ELR (cell line): ENCODE results near the gene TMC4.

Source experiments
- DNase-seq: peaks from one replicate; pipeline ENCODE4 v3.0.0-alpha.2; 2015; ENCODE audit warnings: low read depth

TMC4 gene

DNA sequence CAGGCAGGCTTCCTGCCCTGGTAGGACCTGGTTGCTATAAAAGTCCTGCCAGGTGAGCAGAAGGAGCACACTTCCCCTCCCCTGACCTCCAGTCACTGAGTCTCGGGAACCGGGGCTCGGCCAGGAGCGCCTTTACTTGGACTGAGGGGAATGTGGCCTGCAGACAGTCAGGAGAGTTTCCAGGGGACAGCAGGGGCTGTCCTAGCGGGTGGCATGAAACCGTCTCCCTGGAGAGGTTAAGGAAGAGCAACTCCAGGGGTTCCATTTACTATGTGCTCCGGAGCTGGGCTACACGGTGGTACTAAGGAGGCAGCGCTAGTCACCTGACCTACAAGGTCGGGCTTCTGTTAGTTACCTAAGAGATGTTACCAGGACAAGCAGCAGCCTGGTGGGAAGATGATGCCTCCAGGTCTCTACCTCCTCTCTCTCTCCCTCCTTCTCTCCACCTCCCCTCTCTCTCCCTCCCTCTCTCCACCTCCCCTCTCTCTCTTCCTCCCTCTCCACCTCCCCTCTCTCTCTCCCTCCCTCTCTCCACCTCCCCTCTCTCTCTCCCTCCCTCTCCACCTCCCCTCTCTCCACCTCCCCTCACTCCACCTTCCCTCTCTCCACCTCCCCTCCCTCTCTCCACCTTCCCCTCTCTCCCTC lies 39.5 kb downstream of the TMC4 start:
- DNase-seq, result peak; percentile 10

DNA sequence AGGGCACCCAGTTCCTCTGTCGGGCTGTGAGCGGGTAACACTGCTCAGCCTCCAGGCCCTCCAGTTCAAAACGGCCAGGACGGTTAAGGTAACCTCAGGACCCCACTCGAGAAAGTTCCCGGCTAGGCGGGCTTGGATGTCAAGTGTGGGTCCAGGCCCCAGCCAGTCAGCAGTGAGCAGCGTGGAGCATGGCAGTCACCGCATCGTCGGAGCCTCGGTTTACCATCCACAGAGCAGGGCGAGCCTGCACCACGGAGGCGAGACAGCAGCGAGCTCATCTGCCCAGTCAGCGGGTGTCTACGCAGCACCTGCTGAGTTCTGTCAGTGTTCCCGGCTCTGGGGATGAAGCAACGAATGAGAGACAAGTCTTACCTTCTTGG lies 43.4 kb downstream of the TMC4 start:
- no peak for DNase-seq

DNA sequence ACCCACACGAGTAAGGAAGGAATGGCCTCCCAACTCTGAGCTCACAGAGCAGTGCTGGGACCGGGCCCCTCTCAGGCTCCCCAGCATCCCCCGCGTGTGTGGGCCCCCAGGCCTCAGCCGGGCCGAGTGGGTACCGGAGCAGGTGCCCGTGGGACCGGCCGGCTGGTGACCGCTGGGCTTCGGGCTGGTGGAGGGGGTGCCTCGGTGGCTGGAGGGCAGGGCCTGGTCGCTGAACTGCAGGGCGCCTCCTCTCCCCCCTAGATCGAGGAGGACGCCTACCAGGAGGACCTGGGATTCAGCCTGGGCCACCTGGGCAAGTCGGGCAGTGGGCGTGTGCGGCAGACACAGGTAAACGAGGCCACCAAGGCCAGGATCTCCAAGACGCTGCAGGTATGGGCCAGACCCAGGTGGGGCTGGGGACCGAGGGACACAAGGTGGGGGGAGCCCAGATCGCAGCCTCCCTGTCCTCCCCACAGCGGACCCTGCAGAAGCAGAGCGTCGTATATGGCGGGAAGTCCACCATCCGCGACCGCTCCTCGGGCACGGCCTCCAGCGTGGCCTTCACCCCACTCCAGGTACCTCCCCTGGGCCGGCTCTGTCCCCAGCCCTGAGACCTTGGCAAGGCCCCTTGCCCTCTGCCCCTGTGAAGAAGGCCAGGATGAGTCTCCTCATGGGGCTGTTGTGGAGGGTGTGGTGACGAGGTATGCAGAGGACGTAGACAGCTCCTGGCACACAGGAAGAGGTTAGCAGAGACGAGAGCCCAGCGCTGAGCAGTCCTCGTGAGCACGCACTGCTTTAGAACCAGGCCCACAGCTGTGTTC lies 44.0 kb downstream of the TMC4 start:
- no peak for DNase-seq

DNA sequence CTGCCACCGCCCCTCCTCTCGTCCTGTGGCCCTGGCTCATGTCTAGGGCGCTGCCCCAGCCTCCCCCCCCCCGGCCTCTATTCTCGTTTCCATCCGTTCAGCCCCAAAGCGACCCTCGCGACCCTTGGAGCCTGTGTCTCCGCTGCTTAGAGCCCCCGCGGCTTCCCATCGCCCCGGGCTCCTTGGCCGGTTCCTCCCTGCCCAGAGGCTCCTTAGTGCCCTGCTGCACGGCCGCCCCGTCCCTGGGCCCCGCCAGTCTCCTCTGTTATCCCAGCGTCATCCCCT lies 44.6 kb downstream of the TMC4 start:
- no peak for DNase-seq

DNA sequence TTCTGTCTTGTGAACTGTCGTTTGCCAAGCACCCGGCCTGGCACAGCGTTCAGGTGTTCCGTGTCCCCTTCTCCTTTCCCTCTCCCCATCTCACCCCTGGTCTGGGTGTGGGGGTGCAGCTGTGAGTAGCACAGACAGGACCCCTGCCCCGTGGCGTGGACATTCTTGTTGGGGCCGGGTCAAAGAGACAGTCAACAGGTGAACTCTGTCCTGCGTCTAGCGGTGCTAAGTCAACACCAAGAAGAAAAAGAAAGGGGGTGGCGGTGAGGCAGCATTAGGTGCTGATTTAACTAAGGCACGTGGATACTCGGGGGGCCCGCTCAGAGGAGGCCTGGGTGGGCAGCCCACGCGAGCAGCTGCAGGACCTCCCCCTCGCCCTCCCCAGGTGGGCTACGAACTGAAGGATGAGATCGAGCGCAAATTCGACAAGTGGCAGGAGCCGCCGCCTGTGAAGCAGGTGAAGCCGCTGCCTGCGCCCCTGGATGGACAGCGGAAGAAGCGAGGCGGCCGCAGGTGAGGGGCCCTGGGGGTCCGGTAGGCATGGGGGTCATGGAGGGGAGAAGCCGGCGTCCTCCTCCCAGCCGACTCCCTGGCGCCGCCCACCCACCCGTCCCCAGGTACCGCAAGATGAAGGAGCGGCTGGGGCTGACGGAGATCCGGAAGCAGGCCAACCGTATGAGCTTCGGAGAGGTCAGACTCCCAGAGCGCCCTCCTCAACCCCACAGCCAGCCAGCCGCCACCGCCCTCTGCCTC lies 45.1 kb downstream of the TMC4 start:
- DNase-seq, result no peak

DNA sequence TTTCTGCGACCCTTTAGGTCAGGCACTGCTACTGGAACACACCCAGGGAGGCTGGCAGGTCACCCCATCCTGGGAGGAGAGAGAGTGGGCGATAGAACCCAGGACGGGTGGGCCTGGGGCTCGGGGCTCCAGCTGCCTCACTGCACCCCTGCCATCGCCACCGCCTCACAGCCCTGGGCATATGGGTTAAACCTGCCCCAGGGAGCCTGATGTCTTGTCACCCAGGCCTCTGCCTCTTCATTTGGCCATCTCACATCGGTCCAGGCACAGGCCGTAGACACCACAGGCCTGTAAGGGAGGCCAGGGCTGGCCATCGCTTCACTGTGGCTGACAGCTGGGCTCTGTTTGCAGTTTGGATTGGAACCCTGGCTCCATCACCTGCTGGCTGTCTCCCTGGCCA lies 47.2 kb downstream of the TMC4 start:
- no peak for DNase-seq

DNA sequence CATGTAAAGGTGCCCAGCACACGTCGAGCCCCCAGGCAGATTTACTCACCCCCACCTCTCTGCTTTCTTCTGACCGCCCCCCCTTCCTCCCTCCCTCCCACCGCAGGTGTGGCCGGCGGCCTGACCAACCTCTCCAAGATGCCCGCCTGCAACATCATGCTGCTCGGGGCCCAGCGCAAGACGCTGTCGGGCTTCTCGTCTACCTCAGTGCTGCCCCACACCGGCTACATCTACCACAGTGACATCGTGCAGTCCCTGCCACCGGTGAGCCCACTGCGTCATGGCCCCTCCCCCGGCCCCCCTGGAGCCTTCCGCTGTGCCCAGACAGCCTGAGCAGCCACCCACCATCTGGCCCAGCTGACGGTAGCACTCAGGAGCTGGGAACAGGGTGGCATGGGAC lies 48.6 kb downstream of the TMC4 start:
- DNase-seq, result no peak

DNA sequence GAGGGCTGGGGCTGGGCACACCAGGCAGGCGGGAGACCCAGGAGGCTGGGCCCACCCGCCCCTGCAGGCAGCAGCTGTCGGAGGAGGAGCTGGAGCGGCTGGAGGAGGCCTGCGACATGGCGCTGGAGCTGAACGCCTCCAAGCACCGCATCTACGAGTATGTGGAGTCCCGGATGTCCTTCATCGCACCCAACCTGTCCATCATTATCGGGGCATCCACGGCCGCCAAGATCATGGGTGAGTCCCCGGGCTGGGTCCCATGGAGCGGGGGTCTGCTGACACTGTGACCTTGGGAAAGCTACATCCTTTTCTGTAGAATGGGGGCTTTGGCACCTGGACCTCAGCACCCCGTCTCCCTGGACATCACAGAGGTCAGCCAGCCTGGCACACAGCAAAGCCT lies 49.3 kb downstream of the TMC4 start:
- no peak for DNase-seq

DNA sequence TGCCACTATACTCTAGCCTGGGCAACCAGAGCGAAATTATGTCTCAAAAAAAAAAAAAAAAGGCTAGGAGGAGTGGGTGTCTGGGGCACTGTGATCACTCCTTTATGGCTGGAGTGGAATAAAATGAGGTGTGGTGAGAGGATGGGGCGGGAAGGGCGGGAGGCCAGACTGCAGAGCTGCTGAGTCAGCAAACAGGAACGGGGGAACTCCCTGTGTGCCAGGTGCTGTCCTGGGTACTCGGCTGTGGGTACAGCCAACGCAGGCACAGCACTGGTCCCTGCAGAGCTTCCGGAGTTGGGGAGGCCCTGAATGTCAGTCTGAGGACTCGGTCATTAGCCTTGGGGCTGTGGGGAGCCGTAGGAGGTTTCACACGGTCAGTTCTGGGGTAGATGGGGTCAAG lies 51.7 kb downstream of the TMC4 start:
- no peak for DNase-seq

DNA sequence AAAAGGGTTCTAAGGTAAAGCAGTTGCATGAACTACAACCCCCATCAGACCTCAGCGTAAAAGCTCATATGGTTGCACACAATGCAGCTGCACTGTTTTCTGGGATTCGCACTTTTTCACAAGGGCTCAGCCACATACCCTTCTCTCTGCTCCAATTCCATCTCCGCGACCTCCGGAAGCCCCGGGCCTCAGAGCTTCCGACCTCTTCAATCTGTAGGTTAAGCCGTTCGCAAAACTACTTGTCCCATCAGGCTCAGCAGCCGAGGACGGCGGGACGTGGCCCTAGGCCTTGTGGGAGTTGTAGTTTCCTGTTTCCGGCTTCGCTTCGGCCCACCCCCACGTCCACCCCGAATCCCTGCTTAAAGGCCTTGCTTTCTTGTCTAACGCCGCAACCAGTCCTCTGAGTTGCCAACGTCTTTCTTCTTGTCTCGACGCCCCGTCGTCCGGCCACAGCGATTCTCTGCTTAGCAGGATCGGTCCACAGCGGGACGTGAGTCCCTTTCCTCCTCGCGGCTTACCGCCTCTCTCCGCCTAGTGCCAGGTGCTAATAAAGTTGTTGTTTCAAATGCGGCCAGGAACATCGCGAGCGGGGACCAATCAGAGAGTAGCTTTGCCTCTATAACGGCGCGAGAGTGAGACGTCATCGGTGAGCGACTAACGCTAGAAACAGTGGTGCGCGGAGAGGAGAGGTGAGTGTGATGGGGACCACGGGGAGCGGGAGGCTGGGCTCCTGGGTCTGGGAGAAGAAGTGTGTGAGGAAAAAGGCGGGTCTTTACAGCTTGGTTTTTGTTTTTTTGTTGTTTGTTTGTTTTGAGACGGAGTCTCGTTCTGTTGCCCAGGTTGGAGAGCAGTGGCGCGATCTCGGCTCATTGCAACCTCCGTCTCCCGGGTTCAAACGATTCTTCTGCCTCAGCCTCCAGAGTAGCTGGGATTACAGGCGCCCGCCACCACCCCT lies 57.6 kb downstream of the TMC4 start, which contains the start of the genes PRPF31 and TFPT:
TSS of gene PRPF31 (plus strand) at position 646 of the 955 bp plus-strand sequence. CDS start 2,525 bp downstream, outside the sequence.
TSS of gene TFPT (minus strand) at position 549 of the 955 bp plus-strand sequence. CDS start at position 161, 388 bp downstream.
- peak; percentile 99 for DNase-seq

DNA sequence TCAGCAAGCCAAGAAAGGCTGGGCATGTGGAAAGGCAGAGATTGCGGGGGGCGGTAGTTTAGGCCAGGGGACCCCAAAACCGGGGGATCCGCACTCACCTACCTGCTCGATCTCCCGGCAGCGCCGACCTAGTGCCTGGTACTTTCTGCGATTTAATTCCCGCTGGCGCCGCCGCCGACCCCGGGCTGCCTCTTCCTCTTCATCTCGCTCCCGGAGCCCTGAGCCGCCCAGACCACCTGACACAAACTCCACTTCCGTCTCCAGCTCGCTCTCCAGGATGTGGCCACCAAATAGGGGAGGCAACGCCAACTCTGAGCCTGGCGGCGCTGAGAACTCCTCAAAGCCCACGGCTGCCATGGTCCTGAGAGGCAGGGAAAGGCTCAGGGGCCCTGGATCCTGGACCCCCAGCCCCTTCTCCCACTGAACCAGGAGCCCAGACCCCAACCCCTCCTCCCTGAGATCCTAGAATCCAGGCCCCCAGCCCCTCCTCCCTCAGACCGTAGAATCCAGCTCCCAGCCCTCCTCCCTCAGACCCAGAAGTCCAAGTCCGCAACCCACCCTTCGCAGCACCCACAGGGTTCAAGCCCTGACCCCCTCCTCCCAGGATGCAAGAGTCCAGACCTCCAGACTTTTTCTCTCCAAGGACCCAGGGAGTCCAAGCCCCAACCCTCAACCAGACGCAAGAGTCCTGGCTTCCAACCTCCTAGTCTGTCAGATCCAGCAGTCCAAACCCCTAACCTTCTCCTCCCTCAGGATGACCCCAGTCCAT lies 58.4 kb downstream of the TMC4 start:
- DNase-seq, result peak; percentile 66
